GM21381 (cell line): ENCODE measurements around the gene RBM15.

ENCODE experiments used
- ATAC-seq: cut with Tn5 transposase; IDR thresholded peaks from one replicate; pipeline ENCODE4 v1.9.1; 2021; ENCODE audit warnings: mild to moderate bottlenecking, moderate library complexity; ENCODE audit not compliant: unreplicated experiment

Gene RBM15, protein sequence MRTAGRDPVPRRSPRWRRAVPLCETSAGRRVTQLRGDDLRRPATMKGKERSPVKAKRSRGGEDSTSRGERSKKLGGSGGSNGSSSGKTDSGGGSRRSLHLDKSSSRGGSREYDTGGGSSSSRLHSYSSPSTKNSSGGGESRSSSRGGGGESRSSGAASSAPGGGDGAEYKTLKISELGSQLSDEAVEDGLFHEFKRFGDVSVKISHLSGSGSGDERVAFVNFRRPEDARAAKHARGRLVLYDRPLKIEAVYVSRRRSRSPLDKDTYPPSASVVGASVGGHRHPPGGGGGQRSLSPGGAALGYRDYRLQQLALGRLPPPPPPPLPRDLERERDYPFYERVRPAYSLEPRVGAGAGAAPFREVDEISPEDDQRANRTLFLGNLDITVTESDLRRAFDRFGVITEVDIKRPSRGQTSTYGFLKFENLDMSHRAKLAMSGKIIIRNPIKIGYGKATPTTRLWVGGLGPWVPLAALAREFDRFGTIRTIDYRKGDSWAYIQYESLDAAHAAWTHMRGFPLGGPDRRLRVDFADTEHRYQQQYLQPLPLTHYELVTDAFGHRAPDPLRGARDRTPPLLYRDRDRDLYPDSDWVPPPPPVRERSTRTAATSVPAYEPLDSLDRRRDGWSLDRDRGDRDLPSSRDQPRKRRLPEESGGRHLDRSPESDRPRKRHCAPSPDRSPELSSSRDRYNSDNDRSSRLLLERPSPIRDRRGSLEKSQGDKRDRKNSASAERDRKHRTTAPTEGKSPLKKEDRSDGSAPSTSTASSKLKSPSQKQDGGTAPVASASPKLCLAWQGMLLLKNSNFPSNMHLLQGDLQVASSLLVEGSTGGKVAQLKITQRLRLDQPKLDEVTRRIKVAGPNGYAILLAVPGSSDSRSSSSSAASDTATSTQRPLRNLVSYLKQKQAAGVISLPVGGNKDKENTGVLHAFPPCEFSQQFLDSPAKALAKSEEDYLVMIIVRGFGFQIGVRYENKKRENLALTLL

DNA sequence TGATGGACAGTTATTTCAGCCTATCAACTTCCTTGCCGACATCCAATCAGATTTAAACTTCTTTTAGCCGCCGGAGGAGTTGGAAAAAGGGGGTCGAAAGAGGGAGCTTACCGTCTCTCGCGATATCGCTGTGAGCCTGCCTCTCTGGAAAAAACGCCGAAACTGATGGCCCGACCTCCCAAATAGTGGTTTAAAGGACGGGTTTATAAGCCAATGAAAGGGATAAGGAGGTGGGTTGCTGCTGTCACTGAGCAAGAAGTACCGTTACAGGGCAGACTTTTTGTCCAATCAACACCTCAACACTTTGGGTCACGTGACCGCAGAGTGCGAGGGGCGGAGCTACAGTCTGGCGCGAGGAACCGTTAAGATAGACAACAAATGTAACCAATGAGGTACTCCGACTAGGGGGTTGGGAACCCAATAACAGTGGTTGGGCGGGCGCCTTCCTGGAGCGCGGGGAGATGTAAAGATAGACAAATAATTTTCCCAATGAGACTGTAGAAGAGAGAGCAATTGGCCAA is at the start of gene RBM15:
Gene RBM15, plus strand, starts transcription at position 492 of the 521 bp plus-strand sequence. Its CDS starts 29 bp downstream, at position 521.
- ATAC-seq = peak; percentile 68

DNA sequence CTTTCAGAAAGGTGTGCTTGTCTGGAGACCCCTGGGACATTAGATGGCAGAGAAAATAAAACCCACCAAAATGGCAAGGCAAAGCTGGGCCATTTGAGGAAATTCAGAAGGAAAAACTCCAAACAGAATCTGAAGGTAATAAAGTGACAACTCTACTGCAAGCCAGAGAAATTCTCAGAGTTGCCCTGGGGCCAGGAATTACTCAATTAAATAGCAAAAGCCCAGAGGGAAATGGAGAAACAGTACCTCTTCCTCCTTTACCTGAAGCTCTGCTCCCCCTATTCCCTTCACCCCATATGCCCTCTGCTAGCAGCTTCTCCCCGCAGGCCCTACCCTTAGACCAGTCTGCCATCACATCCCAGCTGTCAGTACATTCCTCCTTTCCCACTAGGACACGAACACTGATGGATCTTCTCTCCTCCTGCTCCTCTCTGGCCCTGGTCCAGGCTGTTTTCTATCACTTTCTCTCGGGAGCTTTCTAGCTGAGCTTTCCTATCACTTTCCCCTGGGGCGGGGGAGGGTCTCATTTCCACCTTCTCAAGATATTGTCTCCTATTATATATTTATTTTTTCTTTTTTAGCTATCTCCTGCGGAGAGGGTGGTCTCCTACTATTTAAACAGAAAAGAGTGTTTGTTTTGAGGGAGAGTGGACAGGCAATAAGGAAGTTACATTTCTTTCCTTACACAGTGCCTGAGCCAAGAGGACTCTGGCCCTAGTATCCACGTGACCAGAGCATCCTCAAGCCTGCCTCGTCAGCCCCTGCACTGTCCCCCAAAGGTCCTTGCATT is 47.7 kb upstream of the RBM15 start:
- ATAC-seq = no peak

DNA sequence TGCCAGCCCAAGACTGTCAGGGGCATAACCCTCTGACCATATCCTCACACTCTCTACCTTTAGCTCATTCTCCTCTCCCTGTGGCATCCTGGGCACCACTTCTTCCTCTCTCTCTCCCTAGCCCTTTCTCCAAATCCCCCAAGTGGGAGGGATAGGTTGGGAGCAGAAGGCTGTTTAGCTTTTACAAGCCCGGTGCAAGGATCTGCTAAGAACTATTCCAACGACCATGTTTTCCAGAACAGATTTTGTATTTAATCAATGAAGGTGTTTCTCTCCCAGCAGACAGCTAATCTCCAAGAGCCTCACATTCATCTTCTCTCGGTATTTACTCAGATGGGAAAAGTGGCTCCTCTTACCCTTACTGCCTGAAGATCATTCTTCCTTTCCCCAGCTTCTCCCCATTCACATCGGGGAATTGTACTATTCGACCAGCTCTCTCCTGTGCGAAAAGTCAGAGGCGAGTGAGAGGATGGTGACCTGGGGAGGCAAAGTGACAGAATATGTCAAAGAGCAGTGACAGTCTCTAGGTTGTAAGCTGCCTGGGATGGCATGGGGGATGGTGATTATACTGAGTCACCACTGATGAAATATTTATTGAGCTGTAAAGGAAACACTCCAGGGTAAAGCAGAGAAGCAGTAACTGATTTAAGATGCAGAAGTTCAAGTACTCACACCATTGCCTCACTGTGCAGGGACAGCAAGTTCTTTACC is 47.0 kb upstream of the RBM15 start:
- ATAC-seq = no peak

DNA sequence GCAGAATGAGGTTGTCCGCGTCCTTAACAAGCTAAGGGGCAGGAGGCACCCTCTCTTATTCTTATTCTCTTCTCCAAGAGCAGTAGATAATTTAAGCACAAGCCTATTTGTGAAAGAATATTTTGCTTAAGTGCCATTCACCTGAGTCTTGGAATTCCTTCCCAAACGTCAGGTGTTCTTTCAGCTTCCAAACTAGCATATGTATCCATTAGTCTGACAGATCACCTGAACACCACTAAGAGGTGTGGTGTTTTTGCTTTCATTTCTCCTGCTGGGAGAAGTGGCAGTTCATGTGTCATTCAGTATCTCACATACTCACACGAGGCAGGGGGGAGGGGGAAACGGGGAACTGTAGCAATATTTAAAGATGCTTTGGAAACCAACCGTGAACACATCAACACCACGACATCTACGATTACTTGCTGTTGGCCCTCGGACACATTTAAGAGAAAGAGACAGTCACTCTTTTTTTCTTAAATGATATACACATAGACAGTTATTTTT is 45.5 kb upstream of the RBM15 start:
- ATAC-seq = no peak

DNA sequence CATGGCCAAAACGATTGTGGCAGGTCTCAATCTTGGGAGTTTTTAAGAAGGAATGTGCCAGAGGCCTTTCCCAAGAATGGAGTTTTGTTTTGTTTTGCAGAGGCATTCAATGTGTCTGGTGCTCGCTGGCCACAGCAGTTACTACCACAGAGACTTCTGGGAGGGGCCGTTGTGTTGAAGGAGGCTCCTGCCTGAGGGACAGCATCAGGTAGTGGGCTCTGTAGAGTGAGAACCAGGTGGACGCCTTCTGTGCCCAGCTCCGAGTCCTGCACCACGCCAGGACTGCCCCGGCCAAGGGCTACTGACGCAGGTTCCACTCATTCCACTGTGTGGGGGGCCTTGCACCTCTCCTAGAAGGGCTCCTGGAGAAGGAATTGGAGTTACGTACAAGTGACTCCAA is 44.9 kb upstream of the RBM15 start:
- ATAC-seq = no peak

DNA sequence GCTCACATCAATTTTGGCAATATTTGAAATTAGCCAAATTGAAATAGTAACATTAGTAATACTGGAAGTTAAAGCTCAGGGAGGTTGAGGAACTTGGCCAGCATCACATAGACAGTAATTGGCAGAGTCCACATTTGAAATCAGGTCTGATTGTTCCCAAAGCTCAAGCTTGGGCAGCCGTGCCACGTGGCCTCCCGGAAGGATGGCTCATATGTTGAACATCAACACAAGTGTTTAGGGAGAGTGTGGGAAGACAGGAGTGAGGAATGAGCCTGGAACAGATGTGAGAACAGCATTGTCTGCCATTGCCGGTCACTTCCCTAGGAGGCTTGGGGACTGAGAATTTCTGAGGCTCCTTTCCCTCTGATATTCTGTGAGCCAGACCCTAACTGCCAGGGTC is 40.2 kb upstream of the RBM15 start:
- no peak for ATAC-seq

DNA sequence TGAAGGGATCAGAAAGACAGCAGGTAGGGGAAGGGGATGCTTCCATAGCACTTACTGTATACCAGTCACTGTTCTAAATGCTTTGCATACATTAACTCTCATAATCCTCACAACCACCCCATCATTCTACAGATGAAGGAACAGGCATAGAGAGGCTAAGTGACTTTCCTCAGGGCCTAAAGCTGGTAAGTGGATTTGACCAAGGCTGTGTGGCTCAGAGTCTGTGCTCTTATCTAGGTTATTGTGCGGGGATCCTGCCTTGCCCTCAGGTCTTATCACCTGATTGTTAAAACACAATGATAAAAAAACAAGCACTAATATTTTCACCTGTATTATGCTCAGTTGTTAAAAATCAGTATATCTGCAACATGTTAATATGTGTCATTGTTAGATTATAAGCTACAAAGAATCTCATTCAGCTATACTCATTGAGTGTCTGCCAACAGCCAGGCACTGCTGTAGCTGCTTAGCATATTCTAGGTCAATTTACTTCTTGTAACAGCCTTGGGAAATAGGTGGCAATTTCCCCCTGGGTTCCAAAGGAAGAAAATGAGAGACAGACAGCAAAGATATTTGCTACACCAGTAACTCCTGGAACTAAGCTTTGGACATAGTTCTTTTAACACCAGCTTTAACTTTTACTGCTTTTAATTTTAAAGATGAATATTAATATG is 38.6 kb upstream of the RBM15 start:
- ATAC-seq = no peak

DNA sequence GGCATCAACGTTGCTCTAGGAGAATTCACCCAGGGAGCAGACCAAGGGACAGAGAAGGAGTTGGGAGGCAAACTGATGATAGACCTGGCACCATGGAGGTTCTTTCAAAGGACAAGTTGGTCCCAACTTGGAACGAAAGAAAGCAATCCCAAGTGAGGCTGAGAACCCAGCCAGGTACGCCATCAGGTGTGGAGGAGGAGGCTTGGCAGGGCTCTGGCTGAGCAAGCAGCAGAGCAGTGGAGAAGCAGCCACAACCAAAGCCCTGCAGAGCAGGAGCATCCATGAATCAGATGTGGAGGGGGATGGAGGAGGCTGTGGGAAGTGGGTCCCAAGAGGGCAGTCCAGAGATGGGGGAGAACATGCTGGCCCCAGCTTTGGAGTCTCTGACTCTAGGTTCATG is 36.3 kb upstream of the RBM15 start:
- ATAC-seq = no peak

DNA sequence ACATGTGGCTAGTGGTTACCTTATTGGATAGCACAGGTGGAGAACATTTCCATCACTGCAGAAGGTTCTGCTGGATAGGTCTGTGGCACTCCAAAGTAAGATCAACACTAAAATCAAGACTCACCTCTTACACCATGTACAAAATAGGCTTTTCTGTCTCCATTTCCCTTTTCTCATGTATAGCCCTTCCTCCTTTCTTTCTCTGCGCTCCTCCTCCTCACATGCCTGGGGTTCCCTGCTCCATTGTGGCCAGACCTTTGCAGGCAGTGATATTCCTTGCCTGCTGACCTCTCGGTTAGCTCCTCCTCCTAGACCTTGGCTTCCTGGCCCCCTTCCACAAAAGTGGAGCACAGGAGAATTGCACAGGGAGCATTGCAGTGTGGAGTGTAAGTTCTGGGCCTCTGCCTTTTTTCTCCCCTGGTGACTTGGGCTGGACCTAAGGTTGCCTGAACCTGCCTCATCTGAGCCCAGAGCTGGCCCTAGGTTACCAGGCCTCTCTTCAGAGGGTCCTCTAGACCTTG is 33.2 kb upstream of the RBM15 start:
- no peak for ATAC-seq

DNA sequence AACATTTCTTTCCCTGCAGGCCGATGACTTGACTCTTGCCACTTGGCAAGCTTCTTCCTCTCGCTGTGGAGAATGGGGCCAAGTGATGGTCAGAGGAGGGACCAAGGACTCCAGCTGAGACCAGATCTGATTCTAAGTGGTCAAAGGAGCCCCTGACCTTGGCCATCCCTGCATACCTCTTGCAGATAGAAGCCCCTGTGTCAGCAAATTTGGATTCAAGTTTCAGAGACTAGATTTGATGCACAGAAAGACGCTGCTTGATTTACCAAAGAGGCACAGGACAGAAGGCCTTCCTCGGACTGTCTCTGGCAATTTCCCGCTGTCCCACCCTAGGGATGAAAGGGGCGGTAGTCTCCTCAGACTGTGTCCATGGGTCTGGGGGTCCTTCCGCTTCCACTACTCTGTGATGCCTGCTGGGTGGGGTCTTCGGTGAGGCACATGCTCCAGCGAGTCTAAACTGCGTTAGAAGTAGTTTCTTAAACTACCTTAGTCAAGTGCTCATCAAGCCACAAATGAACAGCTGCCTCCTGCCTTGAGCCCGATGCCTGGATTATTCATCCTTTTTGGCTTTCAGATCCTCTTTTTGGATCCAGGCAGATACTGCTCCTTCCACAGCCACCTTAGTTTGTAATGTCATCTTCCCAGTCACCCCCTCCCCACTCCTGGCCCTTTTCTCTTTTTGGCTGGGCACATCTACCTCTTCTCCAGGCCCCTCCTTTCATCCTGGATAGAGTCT is 31.8 kb upstream of the RBM15 start:
- no peak for ATAC-seq

DNA sequence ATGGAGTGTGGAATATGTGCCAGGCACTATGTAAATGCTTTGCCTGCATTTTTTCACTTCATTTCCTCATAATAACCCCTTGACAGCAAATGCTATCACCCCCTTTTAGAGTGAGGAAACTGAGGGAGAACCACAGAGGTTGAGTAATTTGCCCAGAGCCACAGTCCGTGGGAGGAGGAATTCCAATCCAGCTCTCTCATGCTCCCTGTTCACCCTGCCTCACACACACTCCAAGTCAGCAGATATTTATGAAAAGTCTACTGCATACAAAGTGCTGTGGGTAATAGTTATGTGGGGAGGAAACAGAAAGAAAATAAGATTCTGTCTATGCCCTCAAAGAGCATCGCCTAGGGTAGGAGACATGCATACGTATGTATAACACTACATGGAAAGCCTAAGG is 30.9 kb upstream of the RBM15 start:
- ATAC-seq = no peak

DNA sequence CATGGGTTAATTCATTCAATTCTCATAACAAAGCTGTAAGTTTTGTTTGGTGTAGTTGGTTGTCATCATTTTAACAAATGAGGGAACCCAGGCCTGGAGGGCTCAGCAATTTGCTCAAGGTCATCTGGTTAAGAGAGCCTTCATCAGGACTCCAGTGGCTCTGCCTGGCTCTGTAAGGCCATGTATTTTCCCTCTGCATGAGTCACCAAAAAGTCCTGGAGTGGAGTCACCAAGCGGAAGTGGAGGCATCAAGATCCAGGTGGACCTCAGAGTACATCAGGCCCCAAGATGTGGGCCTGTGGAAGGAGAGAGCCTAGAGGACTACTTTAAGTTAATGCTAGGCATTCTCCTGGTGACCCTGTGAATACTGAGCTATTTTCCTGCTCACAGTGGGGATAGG is 30.0 kb upstream of the RBM15 start:
- ATAC-seq = no peak

DNA sequence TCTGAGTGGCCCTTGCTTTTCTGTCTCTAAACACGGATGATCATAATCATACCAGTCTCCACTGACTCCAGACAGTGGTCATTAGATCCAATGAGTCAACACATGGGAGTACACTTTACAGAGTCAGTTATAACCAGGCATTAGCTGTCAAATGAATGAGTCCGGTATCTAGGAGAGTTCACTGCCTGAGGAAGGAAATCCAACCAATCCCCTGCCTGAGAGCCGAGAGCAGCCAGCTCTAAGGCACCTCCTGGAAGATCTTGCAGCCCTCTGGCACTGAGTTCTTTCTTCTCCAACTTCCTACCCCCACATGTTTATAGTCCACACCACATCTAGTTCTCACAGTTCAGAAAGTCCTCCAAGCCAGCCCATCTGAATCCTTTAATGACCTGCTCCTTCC is 29.4 kb upstream of the RBM15 start:
- no peak for ATAC-seq

DNA sequence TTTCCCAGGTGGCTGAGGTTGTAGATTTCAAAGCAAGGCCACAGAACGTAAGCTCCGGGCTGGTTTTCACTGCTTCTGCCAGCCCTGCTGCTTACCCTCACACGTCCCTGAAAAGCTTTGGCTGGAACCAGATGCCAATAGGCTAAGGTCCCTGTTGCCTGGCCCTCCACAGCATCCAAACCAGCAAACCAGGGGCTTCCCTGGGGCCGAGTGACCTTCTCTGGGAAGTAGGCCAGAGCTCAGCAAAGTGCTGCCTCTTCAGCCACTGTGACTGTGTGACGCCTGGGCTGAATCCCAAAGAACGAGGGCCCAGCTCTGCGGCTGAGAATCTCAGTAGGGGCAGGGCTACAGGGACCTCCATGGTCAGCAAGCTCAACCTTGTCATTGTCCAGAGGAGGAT is 28.9 kb upstream of the RBM15 start:
- no peak for ATAC-seq

DNA sequence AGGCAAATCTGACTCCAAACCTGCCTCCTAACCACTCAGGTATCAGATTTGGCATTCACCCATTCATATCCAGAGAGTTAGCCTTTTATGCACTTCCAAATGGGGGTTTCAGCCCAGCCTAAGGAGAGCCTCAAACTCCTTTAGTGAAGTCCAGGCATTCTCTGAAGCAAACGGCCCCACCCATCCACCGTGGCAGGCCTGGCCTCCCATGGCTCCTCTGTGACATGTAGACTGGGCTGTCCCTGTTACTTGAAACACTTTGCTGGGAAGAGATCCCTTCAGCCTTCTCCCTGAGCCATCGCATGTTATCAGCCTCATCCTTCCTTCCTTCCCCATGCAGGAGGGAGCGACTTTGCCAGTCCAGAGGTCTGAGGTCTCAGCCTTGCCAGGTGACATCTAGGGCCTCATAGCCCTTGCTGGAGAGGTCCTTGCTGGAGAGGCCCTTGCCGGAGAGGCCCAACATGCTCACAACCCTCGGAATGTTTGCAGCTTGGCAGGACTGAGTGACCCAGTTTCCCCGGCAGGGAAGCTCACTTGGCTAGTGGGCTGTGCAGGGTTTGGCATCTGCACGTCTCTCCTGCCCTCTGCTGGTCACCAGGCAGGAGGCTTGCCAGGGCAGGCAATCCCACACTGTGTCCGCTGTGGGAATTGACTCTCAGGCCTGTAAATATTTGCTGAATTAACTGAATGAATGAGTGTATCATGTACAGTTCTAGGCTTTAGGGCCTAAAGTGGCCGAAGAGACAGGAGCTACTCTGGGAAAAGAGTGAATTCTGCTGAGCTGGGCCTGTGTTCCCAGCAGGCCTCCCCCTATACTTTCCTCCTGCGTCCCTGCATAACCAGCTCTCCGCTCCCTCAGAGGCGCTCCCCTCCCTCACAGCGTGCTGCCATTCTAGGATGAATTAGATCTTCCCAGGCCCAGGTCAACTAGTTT is 26.7 kb upstream of the RBM15 start:
- no peak for ATAC-seq

DNA sequence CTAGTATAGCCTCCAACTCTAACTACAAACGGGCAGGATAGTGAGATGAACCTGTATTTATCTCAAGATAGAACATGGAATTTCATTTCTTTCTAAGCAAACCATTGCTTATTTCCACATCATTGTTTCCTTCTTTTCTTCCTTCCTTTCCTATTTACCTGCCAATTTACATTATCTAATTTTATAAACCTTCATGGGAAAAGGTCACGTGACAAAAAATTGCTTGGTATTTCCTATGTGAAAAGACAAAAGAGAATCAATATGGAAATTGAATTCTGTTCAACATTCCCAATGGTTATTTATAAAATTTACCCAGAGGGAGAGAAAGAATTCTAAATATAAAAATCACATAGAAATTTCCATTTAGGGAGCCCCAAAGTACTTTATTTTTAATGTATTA is 22.4 kb upstream of the RBM15 start:
- no peak for ATAC-seq

DNA sequence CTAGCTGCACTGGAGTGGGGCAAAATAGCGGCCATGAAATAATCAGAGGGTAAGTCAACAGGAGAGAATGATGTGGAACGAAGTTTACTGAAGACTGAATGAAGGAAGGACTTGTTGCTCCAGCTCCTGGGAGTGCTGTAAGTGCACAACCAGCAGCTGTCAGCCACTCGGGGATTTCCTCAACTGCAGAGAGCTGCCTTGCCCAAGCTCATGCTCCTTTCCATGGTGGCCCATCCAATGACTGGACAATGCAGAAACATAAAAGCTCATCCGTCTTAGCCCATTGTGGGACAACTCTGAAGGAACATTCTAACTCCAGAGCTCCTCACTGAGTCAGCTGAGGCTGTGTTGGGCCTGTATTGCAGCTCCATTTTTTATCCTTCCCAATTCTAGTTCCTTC is 21.1 kb upstream of the RBM15 start:
- no peak for ATAC-seq
